Liver (tissue), 9 donors: ENCODE data around the gene IWS1. TPM values are rescaled to one million over a fixed set of nuclear protein-coding genes. Genes with fewer than 3 reads are reported as not detected.

ENCODE experiments used
- DNase-seq: peaks from one replicate; pipeline ENCODE4 v3.0.0-alpha.2; 2017; ENCODE audit warnings: low spot score
- H3K27ac ChIP-seq, 2 donors: one replicate each; pipeline ENCODE4 v1.7.0; 2013; ENCODE audit warnings: inconsistent platforms in 2 of 2, low read length in 2 of 2, control low read depth in 1 of 2, low read depth in 1 of 2, mild to moderate bottlenecking in 1 of 2
- H3K27me3 ChIP-seq, 4 donors: one replicate each; pipeline versions ENCODE4 v1.6.1 to v1.7.0; 2013; ENCODE audit warnings: low read length in 3 of 4, inconsistent platforms in 1 of 4, mild to moderate bottlenecking in 1 of 4, moderate library complexity in 1 of 4; ENCODE audit not compliant: control insufficient read depth in 4 of 4, insufficient read depth in 4 of 4
- H3K36me3 ChIP-seq, 4 donors: one replicate each; pipeline versions ENCODE4 v1.6.1 to v1.7.0; 2013; ENCODE audit warnings: low read length in 3 of 4, mild to moderate bottlenecking in 3 of 4, low read depth in 1 of 4, moderate library complexity in 1 of 4; ENCODE audit not compliant: control insufficient read depth in 4 of 4, insufficient read depth in 3 of 4
- H3K4me1 ChIP-seq, 4 donors: one replicate each; pipeline versions ENCODE4 v1.6.1 to v1.7.0; 2013; ENCODE audit warnings: low read length in 3 of 4, mild to moderate bottlenecking in 3 of 4, moderate library complexity in 1 of 4; ENCODE audit not compliant: control insufficient read depth in 4 of 4, insufficient read depth in 4 of 4
- H3K4me3 ChIP-seq, 3 donors: one replicate each; pipeline versions ENCODE4 v1.6.1 to v1.7.0; 2013; ENCODE audit warnings: low read length in 3 of 3, control low read depth in 1 of 3, low read depth in 1 of 3, mild to moderate bottlenecking in 1 of 3
- H3K9ac ChIP-seq, 2 donors: one replicate each; pipeline ENCODE4 v1.7.0; 2013; ENCODE audit warnings: low read length in 2 of 2, mild to moderate bottlenecking in 2 of 2, moderate library complexity in 2 of 2, control low read depth in 1 of 2, low read depth in 1 of 2
- H3K9me3 ChIP-seq, 4 donors: one replicate each; pipeline versions ENCODE4 v1.6.1 to v1.7.0; 2013; ENCODE audit warnings: low read length in 3 of 4; ENCODE audit not compliant: control insufficient read depth in 4 of 4
- EGR1 ChIP-seq, 2 donors: IDR thresholded peaks; 2 replicates each; pipeline ENCODE4 v1.6.1; 2016 to 2018; ENCODE audit warnings: antibody characterized with exemption in 2 of 2, low read depth in 2 of 2
- FOXA1 ChIP-seq: IDR thresholded peaks from 2 replicates; pipeline ENCODE4 v1.6.1; 2016; ENCODE audit warnings: antibody characterized with exemption
- FOXA2 ChIP-seq: IDR thresholded peaks from 2 replicates; pipeline ENCODE4 v1.6.1; 2016; ENCODE audit warnings: antibody characterized with exemption
- GABPA ChIP-seq, 2 donors: IDR thresholded peaks in 1 of 2; conservative IDR thresholded peaks in 1 of 2; 2 replicates each; pipeline ENCODE4 v1.6.1; 2016; ENCODE audit warnings: antibody characterized with exemption in 2 of 2, mild to moderate bottlenecking in 1 of 2, moderate library complexity in 1 of 2
- HNF4A ChIP-seq, 2 donors: conservative IDR thresholded peaks; 2 replicates each; pipeline ENCODE4 v1.6.1; 2016; ENCODE audit warnings: antibody characterized with exemption in 2 of 2, mild to moderate bottlenecking in 2 of 2
- HNF4G ChIP-seq: IDR thresholded peaks from 2 replicates; pipeline ENCODE4 v1.6.1; 2016; ENCODE audit warnings: antibody characterized with exemption
- JUND ChIP-seq, 2 donors: IDR thresholded peaks; 2 replicates each; pipeline ENCODE4 v1.6.1; 2016; ENCODE audit warnings: antibody characterized with exemption in 2 of 2
- NR2F2 ChIP-seq: IDR thresholded peaks from 2 replicates; pipeline ENCODE4 v1.6.1; 2016; ENCODE audit warnings: antibody characterized with exemption
- RAD21 ChIP-seq, 2 donors: IDR thresholded peaks; 2 replicates each; pipeline ENCODE4 v1.6.1; 2016; ENCODE audit warnings: antibody characterized with exemption in 2 of 2, mild to moderate bottlenecking in 2 of 2
- RXRA ChIP-seq, 2 donors: IDR thresholded peaks; 2 replicates each; pipeline ENCODE4 v1.6.1; 2017 to 2018; ENCODE audit warnings: antibody characterized with exemption in 2 of 2, mild to moderate bottlenecking in 1 of 2
- SP1 ChIP-seq: IDR thresholded peaks from 2 replicates; pipeline ENCODE4 v1.6.1; 2018; ENCODE audit warnings: antibody characterized with exemption, mild to moderate bottlenecking
- TAF1 ChIP-seq: conservative IDR thresholded peaks from 2 replicates; pipeline ENCODE4 v1.6.1; 2016; ENCODE audit warnings: antibody characterized with exemption, mild to moderate bottlenecking
- YY1 ChIP-seq: IDR thresholded peaks from 2 replicates; pipeline ENCODE4 v1.6.1; 2016; ENCODE audit warnings: antibody characterized with exemption, mild to moderate bottlenecking
- WGBS: extraction: QIAGEN DNeasy Blood & Tissue Kit; methylation state at CpG from one replicate; pipeline ENCODE4 v1.1.7; 2013; 5-methylcytosine and 5-hydroxymethylcytosine counted together
- polyA plus RNA-seq, 2 donors: library from polyadenylated mRNA; stranded (reverse) in 1 of 2; unstranded in 1 of 2; fragments of 200-250 nt in 1 of 2; fragments of >200 nt in 1 of 2; fragmentation: Nextera tagmentation in 1 of 2; extraction: Ambion mirVana in 1 of 2; gene quantifications; one replicate each; pipeline versions ENCODE4 v1.2.1 to v1.2.3, GENCODE V29; 2013 to 2015
- total RNA-seq, 2 donors: library from RNA; depleted of rRNA; stranded (reverse); fragments of >200 nt; gene quantifications; one replicate each; pipeline ENCODE4 v1.2.3, GENCODE V29; 2014
- TF ChIP-seq, protein P1 (sequence below): IDR thresholded peaks from 2 replicates; pipeline ENCODE4 v1.6.1; 2016; ENCODE audit warnings: antibody characterized with exemption
- TF ChIP-seq, protein P2 (sequence below): IDR thresholded peaks from 2 replicates; pipeline ENCODE4 v1.6.1; 2016; ENCODE audit warnings: antibody characterized with exemption, mild to moderate bottlenecking
- TF ChIP-seq, protein P3 (sequence below): IDR thresholded peaks from 2 replicates; pipeline ENCODE4 v1.6.1; 2016; ENCODE audit warnings: antibody characterized with exemption
- TF ChIP-seq, protein P4 (sequence below): fragments of 150-350 bp; IDR thresholded peaks from 2 replicates; pipeline ENCODE4 v1.5.1; 2017; ENCODE audit warnings: improper control_type of control experiment, low read depth, low read length; ENCODE audit not compliant: missing input control
- TF ChIP-seq, protein P5 (sequence below): IDR thresholded peaks from 2 replicates; pipeline ENCODE4 v1.6.1; 2016; ENCODE audit warnings: antibody characterized with exemption
- donor health status: healthy.
- donor health status: healthy.
- donor health status: healthy.
- donor health status: healthy.
- donor health status: healthy.

IWS1 gene
- total and polyA plus RNA-seq, 4 donors: 13.0 to 28.9 (median 22.8) TPM

DNA sequence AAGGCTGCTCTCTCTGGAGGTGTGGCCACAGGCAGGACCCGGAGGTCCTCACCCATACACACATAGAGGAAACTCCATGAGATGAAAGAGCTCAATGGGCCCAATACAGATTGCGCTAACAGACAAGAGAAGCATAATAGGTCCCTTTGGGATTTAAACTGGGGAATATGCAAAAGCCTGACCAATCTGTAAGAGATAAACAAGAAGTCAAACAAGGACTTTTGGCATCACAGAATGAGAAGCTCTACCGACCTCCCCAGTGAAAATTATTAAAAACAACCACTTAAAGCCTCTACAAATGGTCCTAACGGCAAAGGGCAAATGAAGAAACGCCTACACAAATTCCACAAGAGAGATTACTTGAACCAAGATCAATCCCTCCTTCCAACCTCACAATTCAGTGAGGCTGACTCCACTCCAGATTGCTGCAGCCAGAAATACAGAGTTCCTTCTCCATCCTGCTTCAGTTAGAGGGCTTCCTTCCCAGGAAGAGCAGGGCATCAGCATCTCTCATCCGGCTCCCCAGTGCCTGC, 10.8 kb downstream of the IWS1 start:
- Histone ChIP-seq H3K27ac (no peak overlapping the region), H3K9me3 (no peaks in the 10 kb centered on the region), H3K27me3 (no peaks in the 10 kb centered on the region), H3K4me1 (peaks cover 0 to 3% (median 1%) of the 10 kb centered on the region in 4 donors), H3K4me3 (no peak overlapping the region), H3K36me3 (peaks cover 8 to 21% (median 18%) of the 10 kb centered on the region in 4 donors), H3K9ac (no peak overlapping the region)
- no peak for DNase-seq
- TF ChIP-seq RAD21 (IDR thresholded peaks at IDR 0.05) (no peak), HNF4G (no peak), GABPA (IDR thresholded peaks at IDR 0.05 in 1 of 2, conservative IDR thresholded peaks at IDR 0.05 in 1 of 2) (no peak), YY1 (no peak), SP1 (no peak), RXRA (IDR thresholded peaks at IDR 0.05) (no peak), TAF1 (no peak), EGR1 (IDR thresholded peaks at IDR 0.05; ENCODE audit: low read depth in 2 of 2) (no peak)
- TF ChIP-seq, protein P1, sequence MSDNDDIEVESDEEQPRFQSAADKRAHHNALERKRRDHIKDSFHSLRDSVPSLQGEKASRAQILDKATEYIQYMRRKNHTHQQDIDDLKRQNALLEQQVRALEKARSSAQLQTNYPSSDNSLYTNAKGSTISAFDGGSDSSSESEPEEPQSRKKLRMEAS: no peak
- TF ChIP-seq, protein P2, sequence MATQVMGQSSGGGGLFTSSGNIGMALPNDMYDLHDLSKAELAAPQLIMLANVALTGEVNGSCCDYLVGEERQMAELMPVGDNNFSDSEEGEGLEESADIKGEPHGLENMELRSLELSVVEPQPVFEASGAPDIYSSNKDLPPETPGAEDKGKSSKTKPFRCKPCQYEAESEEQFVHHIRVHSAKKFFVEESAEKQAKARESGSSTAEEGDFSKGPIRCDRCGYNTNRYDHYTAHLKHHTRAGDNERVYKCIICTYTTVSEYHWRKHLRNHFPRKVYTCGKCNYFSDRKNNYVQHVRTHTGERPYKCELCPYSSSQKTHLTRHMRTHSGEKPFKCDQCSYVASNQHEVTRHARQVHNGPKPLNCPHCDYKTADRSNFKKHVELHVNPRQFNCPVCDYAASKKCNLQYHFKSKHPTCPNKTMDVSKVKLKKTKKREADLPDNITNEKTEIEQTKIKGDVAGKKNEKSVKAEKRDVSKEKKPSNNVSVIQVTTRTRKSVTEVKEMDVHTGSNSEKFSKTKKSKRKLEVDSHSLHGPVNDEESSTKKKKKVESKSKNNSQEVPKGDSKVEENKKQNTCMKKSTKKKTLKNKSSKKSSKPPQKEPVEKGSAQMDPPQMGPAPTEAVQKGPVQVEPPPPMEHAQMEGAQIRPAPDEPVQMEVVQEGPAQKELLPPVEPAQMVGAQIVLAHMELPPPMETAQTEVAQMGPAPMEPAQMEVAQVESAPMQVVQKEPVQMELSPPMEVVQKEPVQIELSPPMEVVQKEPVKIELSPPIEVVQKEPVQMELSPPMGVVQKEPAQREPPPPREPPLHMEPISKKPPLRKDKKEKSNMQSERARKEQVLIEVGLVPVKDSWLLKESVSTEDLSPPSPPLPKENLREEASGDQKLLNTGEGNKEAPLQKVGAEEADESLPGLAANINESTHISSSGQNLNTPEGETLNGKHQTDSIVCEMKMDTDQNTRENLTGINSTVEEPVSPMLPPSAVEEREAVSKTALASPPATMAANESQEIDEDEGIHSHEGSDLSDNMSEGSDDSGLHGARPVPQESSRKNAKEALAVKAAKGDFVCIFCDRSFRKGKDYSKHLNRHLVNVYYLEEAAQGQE: no peak
- TF ChIP-seq, protein P3, sequence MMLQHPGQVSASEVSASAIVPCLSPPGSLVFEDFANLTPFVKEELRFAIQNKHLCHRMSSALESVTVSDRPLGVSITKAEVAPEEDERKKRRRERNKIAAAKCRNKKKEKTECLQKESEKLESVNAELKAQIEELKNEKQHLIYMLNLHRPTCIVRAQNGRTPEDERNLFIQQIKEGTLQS: no peak
- WGBS: 85% methylated on average over 6 of the region's 6 CpGs

DNA sequence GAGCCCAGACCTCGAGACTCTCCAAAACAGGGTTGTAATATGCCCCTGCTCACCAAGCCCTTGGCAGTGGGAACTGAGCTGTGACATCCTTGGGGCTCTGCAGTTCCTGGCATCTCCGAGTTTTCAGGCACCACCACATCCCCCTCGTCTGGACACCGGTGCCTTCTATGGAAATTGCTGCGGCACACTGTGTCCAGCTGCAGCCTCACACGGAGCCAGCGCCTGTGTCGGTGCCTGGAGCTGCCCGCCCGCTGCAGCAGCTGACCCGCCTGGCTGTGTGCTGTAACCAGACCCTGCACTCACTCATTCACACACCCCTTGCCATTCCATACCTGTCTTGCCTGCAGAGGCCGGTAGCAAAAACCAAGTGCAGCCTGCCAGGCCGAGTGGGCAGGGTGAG, 11.8 kb downstream of the IWS1 start:
- Histone ChIP-seq H3K9ac (no peak overlapping the region), H3K27ac (no peak overlapping the region), H3K27me3 (no peaks in the 10 kb centered on the region), H3K36me3 (peaks cover 4 to 19% (median 16%) of the 10 kb centered on the region in 4 donors), H3K4me3 (no peak overlapping the region), H3K9me3 (no peaks in the 10 kb centered on the region), H3K4me1 (peaks cover 0 to 3% (median 1%) of the 10 kb centered on the region in 4 donors)
- TF ChIP-seq TAF1 (no peak), GABPA (IDR thresholded peaks at IDR 0.05 in 1 of 2, conservative IDR thresholded peaks at IDR 0.05 in 1 of 2) (no peak), YY1 (no peak), FOXA2 (no peak), FOXA1 (no peak), RXRA (IDR thresholded peaks at IDR 0.05) (no peak), RAD21 (IDR thresholded peaks at IDR 0.05) (no peak), HNF4G (no peak), HNF4A (conservative IDR thresholded peaks at IDR 0.05) (no peak), NR2F2 (no peak), EGR1 (IDR thresholded peaks at IDR 0.05; ENCODE audit: low read depth in 2 of 2) (no peak), SP1 (no peak), JUND (IDR thresholded peaks at IDR 0.05) (no peak)
- TF ChIP-seq, protein P3: no peak
- TF ChIP-seq, protein P4, sequence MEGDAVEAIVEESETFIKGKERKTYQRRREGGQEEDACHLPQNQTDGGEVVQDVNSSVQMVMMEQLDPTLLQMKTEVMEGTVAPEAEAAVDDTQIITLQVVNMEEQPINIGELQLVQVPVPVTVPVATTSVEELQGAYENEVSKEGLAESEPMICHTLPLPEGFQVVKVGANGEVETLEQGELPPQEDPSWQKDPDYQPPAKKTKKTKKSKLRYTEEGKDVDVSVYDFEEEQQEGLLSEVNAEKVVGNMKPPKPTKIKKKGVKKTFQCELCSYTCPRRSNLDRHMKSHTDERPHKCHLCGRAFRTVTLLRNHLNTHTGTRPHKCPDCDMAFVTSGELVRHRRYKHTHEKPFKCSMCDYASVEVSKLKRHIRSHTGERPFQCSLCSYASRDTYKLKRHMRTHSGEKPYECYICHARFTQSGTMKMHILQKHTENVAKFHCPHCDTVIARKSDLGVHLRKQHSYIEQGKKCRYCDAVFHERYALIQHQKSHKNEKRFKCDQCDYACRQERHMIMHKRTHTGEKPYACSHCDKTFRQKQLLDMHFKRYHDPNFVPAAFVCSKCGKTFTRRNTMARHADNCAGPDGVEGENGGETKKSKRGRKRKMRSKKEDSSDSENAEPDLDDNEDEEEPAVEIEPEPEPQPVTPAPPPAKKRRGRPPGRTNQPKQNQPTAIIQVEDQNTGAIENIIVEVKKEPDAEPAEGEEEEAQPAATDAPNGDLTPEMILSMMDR: no peak
- TF ChIP-seq, protein P2: no peak
- TF ChIP-seq, protein P5, sequence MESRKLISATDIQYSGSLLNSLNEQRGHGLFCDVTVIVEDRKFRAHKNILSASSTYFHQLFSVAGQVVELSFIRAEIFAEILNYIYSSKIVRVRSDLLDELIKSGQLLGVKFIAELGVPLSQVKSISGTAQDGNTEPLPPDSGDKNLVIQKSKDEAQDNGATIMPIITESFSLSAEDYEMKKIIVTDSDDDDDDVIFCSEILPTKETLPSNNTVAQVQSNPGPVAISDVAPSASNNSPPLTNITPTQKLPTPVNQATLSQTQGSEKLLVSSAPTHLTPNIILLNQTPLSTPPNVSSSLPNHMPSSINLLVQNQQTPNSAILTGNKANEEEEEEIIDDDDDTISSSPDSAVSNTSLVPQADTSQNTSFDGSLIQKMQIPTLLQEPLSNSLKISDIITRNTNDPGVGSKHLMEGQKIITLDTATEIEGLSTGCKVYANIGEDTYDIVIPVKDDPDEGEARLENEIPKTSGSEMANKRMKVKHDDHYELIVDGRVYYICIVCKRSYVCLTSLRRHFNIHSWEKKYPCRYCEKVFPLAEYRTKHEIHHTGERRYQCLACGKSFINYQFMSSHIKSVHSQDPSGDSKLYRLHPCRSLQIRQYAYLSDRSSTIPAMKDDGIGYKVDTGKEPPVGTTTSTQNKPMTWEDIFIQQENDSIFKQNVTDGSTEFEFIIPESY: no peak
- TF ChIP-seq, protein P1: no peak
- no peak for DNase-seq
- WGBS: 96% methylated on average over 13 of the region's 13 CpGs
